Measurements from ENCODE around the gene HOXB8.

The HOXB8 gene

GRCh38 chr17:48615047-48615962 lies at the start of gene HOXB8:
Gene HOXB8, minus strand, starts transcription at chr17:48615292. Its CDS starts 588 bp downstream, at chr17:48614704.
- DNase-seq: no peak

GRCh38 chr17:48663134-48663924 lies 48.2 kb upstream of the HOXB8 start:
- no peak for DNase-seq

GRCh38 chr17:48655913-48656312 lies 40.8 kb upstream of the HOXB8 start:
- no peak for DNase-seq

GRCh38 chr17:48649741-48650140 lies 34.6 kb upstream of the HOXB8 start:
- no peak for DNase-seq

- no peak for DNase-seq
Observed at GRCh38 chr17:48647963-48648245, 32.8 kb upstream of the HOXB8 start.

GRCh38 chr17:48647103-48647962 lies 32.2 kb upstream of the HOXB8 start:
- no peak for DNase-seq

GRCh38 chr17:48646183-48647102 lies 31.4 kb upstream of the HOXB8 start:
- DNase-seq: no peak

GRCh38 chr17:48645639-48646182 lies 30.6 kb upstream of the HOXB8 start:
- no peak for DNase-seq

GRCh38 chr17:48644910-48645557 lies 29.9 kb upstream of the HOXB8 start:
- DNase-seq: no peak

- DNase-seq: no peak
Observed at GRCh38 chr17:48644159-48644558, 29.1 kb upstream of the HOXB8 start.

GRCh38 chr17:48643697-48644012 lies 28.6 kb upstream of the HOXB8 start:
- no peak for DNase-seq

GRCh38 chr17:48642843-48643696 lies 28.0 kb upstream of the HOXB8 start:
- no peak for DNase-seq

- DNase-seq: no peak
Observed at GRCh38 chr17:48642059-48642842, 27.2 kb upstream of the HOXB8 start.

GRCh38 chr17:48641541-48642058 lies 26.5 kb upstream of the HOXB8 start:
- DNase-seq: no peak

GRCh38 chr17:48640858-48641180 lies 25.7 kb upstream of the HOXB8 start:
- no peak for DNase-seq

- DNase-seq: no peak
Observed at GRCh38 chr17:48639982-48640857, 25.1 kb upstream of the HOXB8 start.

GRCh38 chr17:48639136-48639535 lies 24.0 kb upstream of the HOXB8 start:
- DNase-seq: no peak

All from NCI-H1092 treated with DMSO at 0.1 percent for 48 hours (cell line).